ENCODE results near the gene CEMIP. TPM values are rescaled to one million over a fixed set of nuclear protein-coding genes. Genes with fewer than 3 reads are reported as not detected.

Gene CEMIP
- total RNA-seq, 1 donor from 2014 or later = 0.44 TPM

- intact Hi-C loops (cut with micrococcal nuclease) = no loop called here
- DNase-seq = no peak
- H3K9me3 ChIP-seq (replicated peaks) = no peaks in the 10 kb centered on the region
- H3K27ac ChIP-seq (replicated peaks) = no peak overlapping the region
- no peak for TF ChIP-seq CTCF (IDR thresholded peaks at IDR 0.05; ENCODE audit: borderline replicate concordance)
- no peaks in the 10 kb centered on the region for H3K27me3 ChIP-seq (ENCODE audit: low read depth)
- peaks cover 20% of the 10 kb centered on the region for H3K4me1 ChIP-seq
- no peaks in the 10 kb centered on the region for H3K36me3 ChIP-seq
- no peak overlapping the region for H3K4me3 ChIP-seq
These were observed 94.3 kb downstream of the CEMIP start for GRCh38 chr15:80873366-80873952.

- Histone ChIP-seq H3K4me1 (peaks cover 24% of the 10 kb centered on the region), H3K36me3 (no peaks in the 10 kb centered on the region), H3K4me3 (no peak overlapping the region), H3K9me3 (replicated peaks) (no peaks in the 10 kb centered on the region), H3K27ac (replicated peaks) (no peak overlapping the region), H3K27me3 (ENCODE audit: low read depth) (no peaks in the 10 kb centered on the region)
- no peak for TF ChIP-seq CTCF (IDR thresholded peaks at IDR 0.05; ENCODE audit: borderline replicate concordance)
- DNase-seq = peak; percentile 43
- intact Hi-C loops (cut with micrococcal nuclease) = no loop called here
These were observed 96.6 kb downstream of the CEMIP start for GRCh38 chr15:80875568-80876347.

- no peak overlapping the region for H3K27ac ChIP-seq (replicated peaks)
- TF ChIP-seq CTCF (IDR thresholded peaks at IDR 0.05; ENCODE audit: borderline replicate concordance) = no peak
- H3K36me3 ChIP-seq = no peaks in the 10 kb centered on the region
- intact Hi-C loops (cut with micrococcal nuclease) = no loop called here
- H3K9me3 ChIP-seq (replicated peaks) = no peaks in the 10 kb centered on the region
- H3K4me1 ChIP-seq = peaks cover 24% of the 10 kb centered on the region
- H3K4me3 ChIP-seq = no peak overlapping the region
- H3K27me3 ChIP-seq (ENCODE audit: low read depth) = no peaks in the 10 kb centered on the region
- no peak for DNase-seq
These were observed 97.1 kb downstream of the CEMIP start for GRCh38 chr15:80876348-80876674.

- DNase-seq = no peak
- H3K27me3 ChIP-seq (ENCODE audit: low read depth) = no peaks in the 10 kb centered on the region
- intact Hi-C loops (cut with micrococcal nuclease) = no loop called here
- H3K27ac ChIP-seq (replicated peaks) = no peak overlapping the region
- no peaks in the 10 kb centered on the region for H3K36me3 ChIP-seq
- no peaks in the 10 kb centered on the region for H3K9me3 ChIP-seq (replicated peaks)
- peaks cover 24% of the 10 kb centered on the region for H3K4me1 ChIP-seq
- no peak overlapping the region for H3K4me3 ChIP-seq
- no peak for TF ChIP-seq CTCF (IDR thresholded peaks at IDR 0.05; ENCODE audit: borderline replicate concordance)
These were observed 99.2 kb downstream of the CEMIP start for GRCh38 chr15:80878242-80878866.

- no peak overlapping the region for H3K4me3 ChIP-seq
- no peaks in the 10 kb centered on the region for H3K27me3 ChIP-seq (ENCODE audit: low read depth)
- no peak for TF ChIP-seq CTCF (IDR thresholded peaks at IDR 0.05; ENCODE audit: borderline replicate concordance)
- no peak for DNase-seq
- H3K36me3 ChIP-seq = no peaks in the 10 kb centered on the region
- no peaks in the 10 kb centered on the region for H3K9me3 ChIP-seq (replicated peaks)
- intact Hi-C loops (cut with micrococcal nuclease) = no loop called here
- no peak overlapping the region for H3K27ac ChIP-seq (replicated peaks)
- peaks cover 24% of the 10 kb centered on the region for H3K4me1 ChIP-seq
These were observed 99.7 kb downstream of the CEMIP start for GRCh38 chr15:80878867-80879250.

Measured in left ventricle myocardium inferior (tissue), 1 donor.